ENCODE data around the gene GFPT1.

- no peak for TF ChIP-seq CTCF (IDR thresholded peaks at IDR 0.05; ENCODE audit: low read depth, low read length)
- no peak for TF ChIP-seq POLR2A (IDR thresholded peaks at IDR 0.05; ENCODE audit: extremely low read depth, insufficient read length)
These were observed 28.1 kb downstream of the GFPT1 start for GRCh38 chr2:69358914-69359313.

Data from NB4 (cell line).